H9 (cell line): ENCODE data around the gene MAP6. TPM values are rescaled to one million over a fixed set of nuclear protein-coding genes. Genes with fewer than 3 reads are reported as not detected.

ENCODE experiments used
- DNase-seq: peaks from one replicate; pipeline ENCODE4 v3.0.0-alpha.2; 2017
- H2AFZ ChIP-seq: one replicate; pipeline ENCODE4 v1.6.1; 2013; ENCODE audit warnings: mild to moderate bottlenecking, low read length, control low read depth, moderate library complexity
- H2AK5ac ChIP-seq: 2 replicates; pipeline ENCODE4 v1.6.1; 2013; ENCODE audit warnings: low read length, control low read depth, mixed read lengths; ENCODE audit not compliant: insufficient read length
- H2BK120ac ChIP-seq: one replicate; pipeline ENCODE4 v1.6.1; 2013; ENCODE audit warnings: low read depth, mild to moderate bottlenecking, low read length, control low read depth, inconsistent platforms; ENCODE audit not compliant: poor library complexity, severe bottlenecking
- H2BK12ac ChIP-seq: 2 replicates; pipeline ENCODE4 v1.6.1; 2013; ENCODE audit warnings: low read length, control low read depth, mixed read lengths, low read depth; ENCODE audit not compliant: insufficient read length
- H2BK15ac ChIP-seq: 2 replicates; pipeline ENCODE4 v1.6.1; 2013; ENCODE audit warnings: low read depth, low read length, control low read depth
- H2BK20ac ChIP-seq: one replicate; pipeline ENCODE4 v1.6.1; 2013; ENCODE audit warnings: low read depth, mild to moderate bottlenecking, low read length, control low read depth, inconsistent platforms; ENCODE audit not compliant: poor library complexity, severe bottlenecking
- H2BK5ac ChIP-seq: 2 replicates; pipeline ENCODE4 v1.6.1; 2013; ENCODE audit warnings: low read length, control low read depth, mixed read lengths; ENCODE audit not compliant: insufficient read length
- H3K14ac ChIP-seq: 2 replicates; pipeline ENCODE4 v1.6.1; 2013; ENCODE audit warnings: low read length, control low read depth; ENCODE audit not compliant: insufficient read depth
- H3K18ac ChIP-seq: 2 replicates; pipeline ENCODE4 v1.6.1; 2013; ENCODE audit warnings: low read depth, mild to moderate bottlenecking, mixed read lengths, low read length, control low read depth; ENCODE audit not compliant: insufficient read length
- H3K23ac ChIP-seq: 2 replicates; pipeline ENCODE4 v1.6.1; 2013; ENCODE audit warnings: low read length, control low read depth, mixed read lengths, low read depth; ENCODE audit not compliant: insufficient read length
- H3K23me2 ChIP-seq: 2 replicates; pipeline ENCODE4 v1.6.1; 2013; ENCODE audit warnings: low read depth, mild to moderate bottlenecking, mixed read lengths, low read length, control low read depth; ENCODE audit not compliant: insufficient read length, poor library complexity, severe bottlenecking
- H3K27ac ChIP-seq: 2 replicates; pipeline ENCODE4 v1.5.1; 2013; ENCODE audit warnings: low read length, control low read depth, mixed read lengths, low read depth; ENCODE audit not compliant: insufficient read length
- H3K27me3 ChIP-seq: 2 replicates; pipeline ENCODE4 v1.6.1; 2013; ENCODE audit warnings: low read length, control low read depth, inconsistent platforms; ENCODE audit not compliant: insufficient read depth
- H3K4ac ChIP-seq: 2 replicates; pipeline ENCODE4 v1.6.1; 2013; ENCODE audit warnings: low read depth, mild to moderate bottlenecking, control low read depth, inconsistent platforms, low read length, moderate library complexity
- H3K4me1 ChIP-seq: 2 replicates; pipeline ENCODE4 v1.6.1; 2013; ENCODE audit warnings: low read length, control low read depth, inconsistent platforms; ENCODE audit not compliant: insufficient read depth
- H3K4me2 ChIP-seq: 2 replicates; pipeline ENCODE4 v1.6.1; 2013; ENCODE audit warnings: low read length, control low read depth, mixed read lengths; ENCODE audit not compliant: insufficient read length, insufficient read depth
- H3K56ac ChIP-seq: 2 replicates; pipeline ENCODE4 v1.6.1; 2013; ENCODE audit warnings: low read depth, mild to moderate bottlenecking, mixed read lengths, low read length, control low read depth; ENCODE audit not compliant: insufficient read length
- H3K79me1 ChIP-seq: 2 replicates; pipeline ENCODE4 v1.6.1; 2013; ENCODE audit warnings: low read depth, mild to moderate bottlenecking, moderate library complexity, low read length, control low read depth, inconsistent platforms; ENCODE audit not compliant: insufficient read depth, poor library complexity, severe bottlenecking
- H3K79me2 ChIP-seq: 2 replicates; pipeline ENCODE4 v1.6.1; 2013; ENCODE audit warnings: low read length, control low read depth, inconsistent platforms; ENCODE audit not compliant: insufficient read depth
- H3K9ac ChIP-seq: 2 replicates; pipeline ENCODE4 v1.6.1; 2013; ENCODE audit warnings: low read length, control low read depth, mixed read lengths; ENCODE audit not compliant: insufficient read length; ENCODE audit errors: extremely low read depth
- H3K9me3 ChIP-seq: one replicate; pipeline ENCODE4 v1.6.1; 2013; ENCODE audit warnings: low read depth, low read length, inconsistent platforms; ENCODE audit not compliant: control insufficient read depth
- H3T11ph ChIP-seq: one replicate; pipeline ENCODE4 v1.6.1; 2013; ENCODE audit warnings: mild to moderate bottlenecking, low read length, control low read depth, inconsistent platforms
- H4K20me1 ChIP-seq: one replicate; pipeline ENCODE4 v1.6.1; 2013; ENCODE audit not compliant: control insufficient read depth, insufficient read length, insufficient read depth
- H4K5ac ChIP-seq: 2 replicates; pipeline ENCODE4 v1.6.1; 2013; ENCODE audit warnings: low read depth, mild to moderate bottlenecking, mixed read lengths, low read length, control low read depth; ENCODE audit not compliant: insufficient read length
- H4K8ac ChIP-seq: replicated peaks from 2 replicates; pipeline ENCODE4 v1.6.1; 2013; ENCODE audit warnings: low read length, control low read depth, mixed read lengths, low read depth; ENCODE audit not compliant: insufficient read length
- H4K91ac ChIP-seq: 2 replicates; pipeline ENCODE4 v1.6.1; 2013; ENCODE audit warnings: low read depth, mild to moderate bottlenecking, moderate library complexity, mixed read lengths, low read length, control low read depth; ENCODE audit not compliant: insufficient read length
- H3K27ac Mint-ChIP-seq, 3 experiments: 2 replicates in 2 of 3; 3 replicates in 1 of 3; pipeline ENCODE4 v1.8.0; 2020 to 2021; ENCODE audit warnings: mixed read lengths in 3 of 3, mild to moderate bottlenecking in 1 of 3, moderate library complexity in 1 of 3
- H3K27me3 Mint-ChIP-seq: 2 replicates; pipeline ENCODE4 v1.8.0; 2021; ENCODE audit warnings: low read depth, mild to moderate bottlenecking, moderate library complexity, mixed read lengths
- H3K36me3 Mint-ChIP-seq, 3 experiments: 2 replicates in 2 of 3; 3 replicates in 1 of 3; pipeline ENCODE4 v1.8.0; 2020 to 2021; ENCODE audit warnings: low read depth in 3 of 3, mixed read lengths in 3 of 3; ENCODE audit not compliant: insufficient read depth in 1 of 3
- H3K4me1 Mint-ChIP-seq, 2 experiments: 2 replicates each; pipeline ENCODE4 v1.8.0; 2020; ENCODE audit warnings: mixed read lengths in 2 of 2
- H3K4me3 Mint-ChIP-seq, 2 experiments: 2 replicates in 1 of 2; 3 replicates in 1 of 2; pipeline ENCODE4 v1.8.0; 2020 to 2021; ENCODE audit warnings: mild to moderate bottlenecking in 2 of 2, mixed read lengths in 2 of 2, moderate library complexity in 1 of 2
- H3K9me3 Mint-ChIP-seq, 2 experiments: 2 replicates in 1 of 2; 3 replicates in 1 of 2; pipeline ENCODE4 v1.8.0; 2020; ENCODE audit warnings: mild to moderate bottlenecking in 2 of 2, mixed read lengths in 2 of 2, moderate library complexity in 1 of 2
- WGBS: extraction: QIAGEN DNeasy Blood & Tissue Kit; methylation state at CpG from one replicate; pipeline ENCODE4 v1.1.7; 2013; ENCODE audit warnings: missing lambda C conversion rate, low lambda C conversion rate, mixed read lengths; ENCODE audit not compliant: insufficient read length; ENCODE audit errors: extremely low coverage; 5-methylcytosine and 5-hydroxymethylcytosine counted together
- total RNA-seq: library from RNA; stranded (reverse); gene quantifications from 2 replicates; pipeline ENCODE4 v1.2.1, GENCODE V29; 2021
- TF ChIP-seq, protein P1 (sequence below): fragments of 200-600 bp; sonication (generic); conservative IDR thresholded peaks from 3 replicates; pipeline ENCODE4 v1.8.0; 2021; ENCODE audit warnings: antibody characterized with exemption, mild to moderate bottlenecking

The MAP6 gene
- total RNA-seq, 1 experiment from 2014 or later: 0.77 TPM

DNA sequence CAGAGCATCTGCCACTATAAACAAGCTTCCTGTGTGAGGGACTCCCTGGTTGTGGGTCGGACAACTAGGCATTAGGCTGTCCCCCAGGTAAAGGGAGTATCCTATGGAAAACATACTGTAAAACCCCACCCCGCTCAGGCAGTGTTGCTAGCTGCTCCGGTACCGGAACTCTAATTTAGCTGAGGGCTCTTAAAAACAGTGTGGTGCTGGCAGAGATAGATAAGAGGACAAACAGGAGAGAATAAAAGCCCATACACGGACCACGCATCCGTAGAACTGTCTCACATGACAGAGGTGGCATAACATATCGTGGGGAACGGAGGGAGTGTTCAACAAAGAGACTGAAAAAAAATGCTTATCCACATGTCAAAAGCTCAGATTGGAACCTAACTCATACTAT, 45.4 kb upstream of the MAP6 start:
- Histone ChIP-seq H2BK12ac (no peak overlapping the region), H3T11ph (no peak overlapping the region), H4K91ac (no peak overlapping the region), H3K23ac (no peak overlapping the region), H3K4me1 (peaks cover 2% of the 10 kb centered on the region; the same call in 1 of the 2 replicates), H3K4me2 (no peak overlapping the region), H2BK120ac (no peak overlapping the region), H4K20me1 (no peaks in the 10 kb centered on the region), H4K5ac (no peak overlapping the region), H3K27me3 (peaks cover 15% of the 10 kb centered on the region; the same call in 1 of the 2 replicates), H2AK5ac (no peak overlapping the region), H4K8ac (no peak overlapping the region), H3K9ac (no peak overlapping the region), H3K56ac (no peak overlapping the region), H2BK5ac (no peak overlapping the region), H3K23me2 (no peaks in the 10 kb centered on the region), H3K9me3 (no peaks in the 10 kb centered on the region), H3K79me2 (no peaks in the 10 kb centered on the region), H2BK15ac (no peak overlapping the region), H3K18ac (no peak overlapping the region), H3K27ac (no peak overlapping the region), H3K79me1 (no peaks in the 10 kb centered on the region), H3K14ac (no peak overlapping the region), H2AFZ (no peak overlapping the region), H2BK20ac (no peak overlapping the region), H3K4ac (no peak overlapping the region)
- Mint-ChIP-seq H3K4me3 (no peak overlapping the region), H3K36me3 (no peaks in the 10 kb centered on the region), H3K9me3 (no peaks in the 10 kb centered on the region; a peak in 1 of 5 replicates), H3K27ac (no peak overlapping the region), H3K27me3 (peaks cover 90% of the 10 kb centered on the region), H3K4me1 (peaks cover 12 to 19% of the 10 kb centered on the region in 2 experiments)
- TF ChIP-seq, protein P1, sequence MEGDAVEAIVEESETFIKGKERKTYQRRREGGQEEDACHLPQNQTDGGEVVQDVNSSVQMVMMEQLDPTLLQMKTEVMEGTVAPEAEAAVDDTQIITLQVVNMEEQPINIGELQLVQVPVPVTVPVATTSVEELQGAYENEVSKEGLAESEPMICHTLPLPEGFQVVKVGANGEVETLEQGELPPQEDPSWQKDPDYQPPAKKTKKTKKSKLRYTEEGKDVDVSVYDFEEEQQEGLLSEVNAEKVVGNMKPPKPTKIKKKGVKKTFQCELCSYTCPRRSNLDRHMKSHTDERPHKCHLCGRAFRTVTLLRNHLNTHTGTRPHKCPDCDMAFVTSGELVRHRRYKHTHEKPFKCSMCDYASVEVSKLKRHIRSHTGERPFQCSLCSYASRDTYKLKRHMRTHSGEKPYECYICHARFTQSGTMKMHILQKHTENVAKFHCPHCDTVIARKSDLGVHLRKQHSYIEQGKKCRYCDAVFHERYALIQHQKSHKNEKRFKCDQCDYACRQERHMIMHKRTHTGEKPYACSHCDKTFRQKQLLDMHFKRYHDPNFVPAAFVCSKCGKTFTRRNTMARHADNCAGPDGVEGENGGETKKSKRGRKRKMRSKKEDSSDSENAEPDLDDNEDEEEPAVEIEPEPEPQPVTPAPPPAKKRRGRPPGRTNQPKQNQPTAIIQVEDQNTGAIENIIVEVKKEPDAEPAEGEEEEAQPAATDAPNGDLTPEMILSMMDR: no peak
- no peak for DNase-seq
- no CpG with 5 or more reads among the region's 9 CpGs for whole genome bisulfite sequencing
